ENCODE results near the gene HSPBP1. TPM values are rescaled to one million over a fixed set of nuclear protein-coding genes. Genes with fewer than 3 reads are reported as not detected.

The HSPBP1 gene
- total and polyA plus RNA-seq, 2 of the 4 experiments (the other 2 are of a cell fraction), result 21.0 to 43.2 TPM

- dilution Hi-C loops (cut with HindIII; ENCODE audit: low sequenced_read_pairs, unreplicated experiment) (no loop called here), intact Hi-C loops (cut with micrococcal nuclease) (no loop called here), in situ Hi-C loops (cut with MboI; ENCODE audit: low sequenced_read_pairs) (no loop called here)
- H3K4me2 ChIP-seq (ENCODE audit: low read depth, low read length), result no peak overlapping the region
- no peak overlapping the region for H4K5ac ChIP-seq (ENCODE audit: low read depth, low read length)
- H2BK5ac ChIP-seq (ENCODE audit: low read depth, low read length, poor library complexity, severe bottlenecking), result no peak overlapping the region
- ATAC-seq (ENCODE audit: low read depth), result no peak
- no peak overlapping the region for H3K56ac ChIP-seq (ENCODE audit: extremely low read depth, insufficient read depth, low read length)
- H3K27ac ChIP-seq (ENCODE audit: insufficient read depth, low read length), result no peak overlapping the region
- 40% methylated on average over 1 of the region's 17 CpGs; no CpG with 5 or more reads in 1 of the 2 experiments for WGBS, 2 experiments (ENCODE audit: extremely low coverage in 2 of 2, insufficient read length in 1 of 2)
- H2BK120ac ChIP-seq (ENCODE audit: low read depth, low read length), result no peak overlapping the region
- H3K23ac ChIP-seq (ENCODE audit: low read depth, low read length), result no peak overlapping the region
- peaks cover 49% of the 10 kb centered on the region for H3K36me3 ChIP-seq (ENCODE audit: control insufficient read depth, insufficient read depth, low read length)
- ChIA-PET CTCF (no interaction called here), POLR2A (ENCODE audit: unreplicated experiment) (no interaction called here)
- H3K9ac ChIP-seq (ENCODE audit: low read depth, low read length), result no peak overlapping the region
- peaks cover 0 to 8% of the 10 kb centered on the region in 2 experiments; a peak in 1 of 4 replicates for H3K79me1 ChIP-seq (ENCODE audit: low read depth in 1 of 2, low read length in 2 of 2)
- no peak overlapping the region for H2AFZ ChIP-seq (replicated peaks; ENCODE audit: low read length, poor library complexity)
- H3K9me3 ChIP-seq (ENCODE audit: control insufficient read depth, insufficient read depth, low read length), result no peaks in the 10 kb centered on the region
- no peaks in the 10 kb centered on the region for H3K27me3 ChIP-seq (ENCODE audit: control insufficient read depth, insufficient read depth, low read length)
- no peak for TF ChIP-seq MAZ (IDR thresholded peaks at IDR 0.05; ENCODE audit: borderline replicate concordance, low read depth, low read length)
- TF ChIP-seq SMC3 (IDR thresholded peaks at IDR 0.05; ENCODE audit: low read depth, low read length), result no peak
- no peak for TF ChIP-seq RAD21 (IDR thresholded peaks at IDR 0.05; ENCODE audit: low read length)
- TF ChIP-seq MAFK (IDR thresholded peaks at IDR 0.05; ENCODE audit: low read depth, low read length), result no peak
- no peak for TF ChIP-seq ELK1 (IDR thresholded peaks at IDR 0.05; ENCODE audit: borderline replicate concordance, low read depth, low read length)
- no peak for TF ChIP-seq BHLHE40 (IDR thresholded peaks at IDR 0.05; ENCODE audit: low read depth, low read length)
- no peak for TF ChIP-seq RFX5 (IDR thresholded peaks at IDR 0.05; ENCODE audit: low read depth, low read length)
- TF ChIP-seq RCOR1 (IDR thresholded peaks at IDR 0.05; ENCODE audit: insufficient replicate concordance, low read length), result no peak
- no peak for TF ChIP-seq USF2 (IDR thresholded peaks at IDR 0.05; ENCODE audit: low read depth, low read length)
- TF ChIP-seq NFE2L2 (IDR thresholded peaks at IDR 0.05; ENCODE audit: low read depth, low read length), result no peak
- TF ChIP-seq FOS (IDR thresholded peaks at IDR 0.05; ENCODE audit: low read depth, low read length), result no peak
- TF ChIP-seq MXI1 (IDR thresholded peaks at IDR 0.05; ENCODE audit: borderline replicate concordance, low read depth, low read length), result no peak
- no peak for TF ChIP-seq CHD1 (IDR thresholded peaks at IDR 0.05; ENCODE audit: low read depth, low read length)
- no peak for TF ChIP-seq CTCF (conservative IDR thresholded peaks at IDR 0.05; ENCODE audit: low read depth, low read length)
- TF ChIP-seq POLR2A (IDR thresholded peaks at IDR 0.05; ENCODE audit: low read depth, low read length), result no peak
- no peak for TF ChIP-seq CEBPB (IDR thresholded peaks at IDR 0.05; ENCODE audit: low read depth, low read length)
- no peak overlapping the region for H3K4me3 ChIP-seq (ENCODE audit: insufficient read depth, low read depth, low read length)
- no peak overlapping the region for H2BK20ac ChIP-seq (ENCODE audit: low read depth, low read length)
- no peak overlapping the region for H4K91ac ChIP-seq (ENCODE audit: insufficient read depth, low read depth, low read length)
- no peak overlapping the region for H4K8ac ChIP-seq (ENCODE audit: low read depth in 2 of 2, low read length in 2 of 2)
- no peak overlapping the region for H2BK15ac ChIP-seq (ENCODE audit: low read depth, low read length)
- 0 out of 2 replicates have a peak, but pooled peaks cover 6% of the 10 kb centered on the region for H3K9me1 ChIP-seq (ENCODE audit: insufficient read depth, low read length)
- H3K18ac ChIP-seq (ENCODE audit: low read depth, low read length), result no peak overlapping the region
- peaks cover 15% of the 10 kb centered on the region for H4K20me1 ChIP-seq (ENCODE audit: insufficient read depth, low read length)
- peak overlapping the region; percentile 16 for H2AK9ac ChIP-seq (replicated peaks; ENCODE audit: low read depth, low read length, poor library complexity)
- no peak overlapping the region for H3K4ac ChIP-seq (ENCODE audit: low read depth, low read length)
- H2AK5ac ChIP-seq (ENCODE audit: low read depth, low read length), result no peak overlapping the region
- BruUV-seq (replicated peaks), result no TSS peak
- H3K4me1 ChIP-seq (ENCODE audit: control insufficient read depth, insufficient read depth, low read length), result no peaks in the 10 kb centered on the region
- DNase-seq, result no peak
- no peak overlapping the region for H3K14ac ChIP-seq (replicated peaks; ENCODE audit: low read depth, low read length)
Observed at GRCh38 chr19:55228015-55228391, 51.9 kb downstream of the HSPBP1 start.
